Measurements from ENCODE around the gene IER2.

GRCh38 chr19:13154911-13155471 lies 4.8 kb downstream of the IER2 start:
- TF ChIP-seq POLR2A (IDR thresholded peaks at IDR 0.05; ENCODE audit: low read length) (peak; percentile 50), GATA1 (IDR thresholded peaks at IDR 0.05; ENCODE audit: low read depth, low read length) (no peak)
